ENCODE results near the gene CEMIP.

- TF ChIP-seq, protein P1, sequence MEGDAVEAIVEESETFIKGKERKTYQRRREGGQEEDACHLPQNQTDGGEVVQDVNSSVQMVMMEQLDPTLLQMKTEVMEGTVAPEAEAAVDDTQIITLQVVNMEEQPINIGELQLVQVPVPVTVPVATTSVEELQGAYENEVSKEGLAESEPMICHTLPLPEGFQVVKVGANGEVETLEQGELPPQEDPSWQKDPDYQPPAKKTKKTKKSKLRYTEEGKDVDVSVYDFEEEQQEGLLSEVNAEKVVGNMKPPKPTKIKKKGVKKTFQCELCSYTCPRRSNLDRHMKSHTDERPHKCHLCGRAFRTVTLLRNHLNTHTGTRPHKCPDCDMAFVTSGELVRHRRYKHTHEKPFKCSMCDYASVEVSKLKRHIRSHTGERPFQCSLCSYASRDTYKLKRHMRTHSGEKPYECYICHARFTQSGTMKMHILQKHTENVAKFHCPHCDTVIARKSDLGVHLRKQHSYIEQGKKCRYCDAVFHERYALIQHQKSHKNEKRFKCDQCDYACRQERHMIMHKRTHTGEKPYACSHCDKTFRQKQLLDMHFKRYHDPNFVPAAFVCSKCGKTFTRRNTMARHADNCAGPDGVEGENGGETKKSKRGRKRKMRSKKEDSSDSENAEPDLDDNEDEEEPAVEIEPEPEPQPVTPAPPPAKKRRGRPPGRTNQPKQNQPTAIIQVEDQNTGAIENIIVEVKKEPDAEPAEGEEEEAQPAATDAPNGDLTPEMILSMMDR (IDR thresholded peaks at IDR 0.05; ENCODE audit: insufficient read depth, low read length) = no peak
- TF ChIP-seq REST (IDR thresholded peaks at IDR 0.05; ENCODE audit: insufficient replicate concordance, low read depth) (no peak), POLR2AphosphoS5 (IDR thresholded peaks at IDR 0.05; ENCODE audit: low read depth) (no peak), GABPA (IDR thresholded peaks at IDR 0.05; ENCODE audit: low read depth) (no peak), SPI1 (IDR thresholded peaks at IDR 0.05; ENCODE audit: borderline replicate concordance, low read depth) (no peak)
Measured at GRCh38 chr15:80752204-80752603, 27.0 kb upstream of the CEMIP start.

All from HL-60 (cell line).